HG03196 (cell line): ENCODE measurements around the gene GRID2.

Experiments
- ATAC-seq: cut with Tn5 transposase; IDR thresholded peaks from one replicate; pipeline ENCODE4 v1.9.1; 2021; ENCODE audit not compliant: unreplicated experiment

GRID2 gene

GRCh38 chr4:92678292-92678691, 374.5 kb downstream of the GRID2 start:
- no peak for ATAC-seq

GRCh38 chr4:92679149-92679548, 375.4 kb downstream of the GRID2 start:
- ATAC-seq, result no peak

GRCh38 chr4:92714640-92715039, 410.9 kb downstream of the GRID2 start:
- ATAC-seq, result no peak

GRCh38 chr4:92733231-92733630, 429.5 kb downstream of the GRID2 start:
- no peak for ATAC-seq

- ATAC-seq, result no peak
Measured at GRCh38 chr4:92735025-92735665, 431.4 kb downstream of the GRID2 start.

GRCh38 chr4:92760433-92760832, 456.7 kb downstream of the GRID2 start:
- ATAC-seq, result no peak

- ATAC-seq, result no peak
Measured at GRCh38 chr4:92776080-92776479, 472.3 kb downstream of the GRID2 start.

- ATAC-seq, result no peak
Measured at GRCh38 chr4:92789741-92790140, 486.0 kb downstream of the GRID2 start.

- no peak for ATAC-seq
Measured at GRCh38 chr4:92791871-92792440, 488.2 kb downstream of the GRID2 start.

GRCh38 chr4:92809381-92809780, 505.6 kb downstream of the GRID2 start:
- ATAC-seq, result no peak

GRCh38 chr4:92812652-92813051, 508.9 kb downstream of the GRID2 start:
- ATAC-seq, result no peak

- ATAC-seq, result no peak
Measured at GRCh38 chr4:92814677-92815076, 510.9 kb downstream of the GRID2 start.

GRCh38 chr4:92825256-92825655, 521.5 kb downstream of the GRID2 start:
- ATAC-seq, result no peak

GRCh38 chr4:92825791-92826190, 522.0 kb downstream of the GRID2 start:
- no peak for ATAC-seq

GRCh38 chr4:92830771-92831170, 527.0 kb downstream of the GRID2 start:
- ATAC-seq, result no peak

- no peak for ATAC-seq
Measured at GRCh38 chr4:92840880-92841279, 537.1 kb downstream of the GRID2 start.

GRCh38 chr4:92843784-92844183, 540.0 kb downstream of the GRID2 start:
- no peak for ATAC-seq

- ATAC-seq, result no peak
Measured at GRCh38 chr4:92847026-92847425, 543.3 kb downstream of the GRID2 start.

GRCh38 chr4:92862509-92862908, 558.7 kb downstream of the GRID2 start:
- ATAC-seq, result no peak

GRCh38 chr4:92864096-92864495, 560.3 kb downstream of the GRID2 start:
- ATAC-seq, result no peak

GRCh38 chr4:92872604-92873003, 568.8 kb downstream of the GRID2 start:
- no peak for ATAC-seq

GRCh38 chr4:92885632-92886031, 581.9 kb downstream of the GRID2 start:
- no peak for ATAC-seq

GRCh38 chr4:92952426-92952825, 648.7 kb downstream of the GRID2 start:
- ATAC-seq, result no peak
